Measurements from ENCODE around the gene MMP20.

MMP20 gene

DNA sequence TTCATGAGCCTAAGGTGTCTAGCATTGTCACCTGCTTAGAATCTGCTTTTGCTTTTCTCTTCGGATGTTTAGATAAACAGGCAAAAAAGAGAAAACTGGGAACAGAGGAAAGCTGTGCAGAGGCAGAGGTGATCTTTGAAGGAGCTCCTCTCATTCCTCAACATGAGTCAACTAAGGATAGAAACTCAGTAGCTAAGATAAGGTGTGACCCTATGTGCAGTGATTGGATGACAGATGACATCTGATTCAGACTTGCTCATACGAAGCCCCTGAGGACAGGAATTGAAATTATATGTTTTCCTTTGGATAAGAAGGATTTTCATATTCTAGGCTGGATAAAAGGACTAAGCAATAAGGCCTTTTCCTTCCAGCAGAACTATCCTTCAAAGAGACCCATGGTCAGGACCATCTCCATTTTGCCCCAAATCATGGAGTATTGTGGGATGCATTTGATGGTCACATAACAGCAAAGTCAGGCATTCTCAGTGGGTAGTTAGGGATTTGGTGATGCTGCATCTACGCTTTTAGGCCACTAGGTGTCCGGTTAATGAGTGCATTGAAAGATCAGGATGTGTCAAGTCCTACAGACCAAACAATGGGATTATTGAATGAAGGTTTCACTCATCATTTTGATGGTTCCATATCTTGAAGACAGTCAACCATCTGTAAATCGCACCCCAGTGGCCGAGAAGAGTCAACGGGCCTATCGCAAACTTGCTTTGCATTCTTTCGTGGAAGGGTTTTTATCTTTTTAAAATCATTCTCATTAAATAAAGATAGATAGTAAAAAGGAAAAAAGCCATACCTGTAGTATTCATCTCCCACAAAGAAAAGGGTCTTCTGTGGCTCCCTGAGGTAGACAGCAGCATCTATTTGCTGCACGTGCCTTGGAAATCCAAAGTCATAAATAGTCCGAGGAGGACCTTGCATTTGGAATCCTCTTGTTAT is 32.2 kb downstream of the MMP20 start:
- DNase-seq (ENCODE audit: low read depth in 2 of 3, low spot score in 2 of 3), result no peak

DNA sequence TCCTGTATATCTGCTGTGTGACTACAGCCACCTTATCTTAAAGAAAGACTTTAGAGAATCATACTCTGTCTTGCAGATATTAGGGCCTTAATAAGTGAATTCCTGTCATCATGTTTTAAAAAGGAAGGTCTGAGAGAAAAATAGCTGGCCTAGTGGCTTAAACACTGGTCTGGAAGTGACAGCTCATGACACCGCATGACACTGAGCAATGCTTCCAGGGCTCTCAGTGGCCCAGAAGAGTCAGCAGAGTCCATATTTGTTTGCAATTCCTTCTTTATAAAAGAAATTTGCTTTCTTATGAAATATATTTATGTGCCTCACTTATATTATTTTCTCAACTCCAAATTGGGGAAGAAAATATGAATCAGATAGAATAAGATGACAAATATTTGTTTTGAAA is 33.0 kb downstream of the MMP20 start:
- DNase-seq (ENCODE audit: low read depth in 2 of 3, low spot score in 2 of 3), result no peak

DNA sequence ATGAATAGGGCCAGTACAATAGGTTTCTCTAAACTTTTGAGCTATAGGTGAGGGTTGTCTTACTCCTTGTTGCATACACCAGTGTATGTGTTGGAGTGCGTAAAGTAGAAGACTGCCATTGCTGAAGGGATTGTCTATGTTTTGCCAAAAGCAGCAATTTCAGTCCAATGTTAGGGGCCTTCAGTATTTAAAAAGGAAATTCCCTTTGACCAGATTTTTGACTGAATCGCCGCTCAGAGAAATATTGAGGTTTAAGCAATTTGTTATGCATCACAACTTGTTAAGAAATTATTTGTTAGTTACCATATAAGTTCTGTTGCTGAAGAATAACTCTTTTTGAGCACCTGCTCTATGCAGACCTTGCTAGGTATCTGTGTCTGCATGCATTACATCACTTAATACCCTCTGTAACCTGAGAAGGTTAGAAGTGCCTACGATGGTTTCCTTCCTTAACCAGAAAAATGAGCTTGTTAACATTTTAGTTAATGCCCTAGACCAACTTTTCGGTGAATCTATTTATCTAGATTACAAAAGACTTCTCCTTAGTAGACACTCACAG is 33.9 kb downstream of the MMP20 start:
- DNase-seq (ENCODE audit: low read depth in 2 of 3, low spot score in 2 of 3), result no peak

DNA sequence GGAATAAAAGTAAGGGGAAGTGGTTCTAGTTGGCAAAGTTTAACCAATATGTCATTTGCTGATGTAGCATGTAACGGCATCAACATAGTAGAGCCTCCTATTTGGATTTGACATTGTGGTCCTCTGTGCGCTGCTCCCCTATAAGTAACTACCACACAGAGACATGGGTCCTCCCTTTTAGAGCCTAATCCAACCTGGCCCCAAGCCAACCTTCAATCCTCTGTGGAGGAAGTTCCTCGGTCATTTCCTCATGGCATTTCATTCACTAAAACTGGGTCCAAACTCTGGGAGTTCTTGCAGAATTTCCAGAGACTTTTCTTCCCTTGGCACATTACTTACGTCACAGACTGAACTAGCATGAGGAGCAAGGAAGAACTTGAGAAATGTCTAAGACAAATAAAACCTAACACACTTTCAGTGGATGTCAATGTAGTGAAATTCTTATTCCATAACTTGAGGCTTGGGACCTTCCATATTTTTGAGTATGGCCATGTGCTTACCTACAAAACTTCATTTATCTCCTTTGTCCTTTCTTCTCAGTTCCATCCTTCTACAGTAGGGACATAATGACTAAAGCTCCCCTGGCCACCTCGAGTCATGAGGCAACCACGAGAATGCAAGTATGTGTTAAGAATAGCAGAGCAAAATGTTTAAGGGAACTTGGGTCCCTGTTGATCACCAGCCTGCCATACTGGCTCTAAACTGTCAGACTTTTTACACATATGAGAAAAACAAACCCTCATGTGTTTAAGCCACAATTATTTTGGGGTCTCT is 34.7 kb downstream of the MMP20 start:
- no peak for DNase-seq (ENCODE audit: low read depth in 2 of 3, low spot score in 2 of 3)

DNA sequence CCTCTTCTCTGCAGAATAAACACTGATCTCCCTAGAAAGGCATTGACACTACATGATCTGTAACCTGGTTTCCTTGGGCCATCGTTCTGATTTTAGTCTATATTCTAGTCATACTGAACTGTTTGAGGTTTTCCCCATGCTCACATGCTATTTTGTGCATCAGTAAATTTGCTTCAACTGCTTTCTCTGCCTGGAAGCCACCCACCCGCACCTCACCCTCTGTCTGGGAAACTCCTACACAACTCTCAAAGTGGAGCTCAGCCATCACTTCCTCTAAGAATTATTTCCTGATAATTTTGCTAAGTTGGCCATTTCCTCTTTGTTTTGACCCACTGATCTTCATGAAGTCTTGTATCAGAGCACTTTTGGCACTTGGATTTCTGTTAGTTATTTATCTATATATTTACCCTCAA is 36.1 kb downstream of the MMP20 start:
- no peak for DNase-seq (ENCODE audit: low read depth in 2 of 3, low spot score in 2 of 3)

DNA sequence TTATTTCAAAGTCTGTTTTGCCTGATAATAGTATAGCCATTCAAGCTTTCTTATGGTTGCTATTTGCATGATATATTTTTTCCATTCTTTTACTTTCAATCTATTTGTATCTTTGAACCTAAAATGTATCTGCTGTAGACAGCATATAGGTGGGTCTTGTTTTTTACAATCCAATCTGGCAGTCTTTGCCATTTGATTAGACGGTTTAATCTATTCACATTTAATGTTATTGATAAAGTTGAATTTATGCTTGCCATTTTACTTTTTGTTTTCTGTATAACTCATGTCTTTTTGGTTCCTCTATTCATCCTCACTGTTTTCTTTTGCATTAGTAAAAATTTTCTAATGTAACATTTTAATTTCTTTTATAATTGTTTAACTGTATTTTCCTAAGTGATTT is 37.4 kb downstream of the MMP20 start:
- no peak for DNase-seq (ENCODE audit: low read depth in 2 of 3, low spot score in 2 of 3)

DNA sequence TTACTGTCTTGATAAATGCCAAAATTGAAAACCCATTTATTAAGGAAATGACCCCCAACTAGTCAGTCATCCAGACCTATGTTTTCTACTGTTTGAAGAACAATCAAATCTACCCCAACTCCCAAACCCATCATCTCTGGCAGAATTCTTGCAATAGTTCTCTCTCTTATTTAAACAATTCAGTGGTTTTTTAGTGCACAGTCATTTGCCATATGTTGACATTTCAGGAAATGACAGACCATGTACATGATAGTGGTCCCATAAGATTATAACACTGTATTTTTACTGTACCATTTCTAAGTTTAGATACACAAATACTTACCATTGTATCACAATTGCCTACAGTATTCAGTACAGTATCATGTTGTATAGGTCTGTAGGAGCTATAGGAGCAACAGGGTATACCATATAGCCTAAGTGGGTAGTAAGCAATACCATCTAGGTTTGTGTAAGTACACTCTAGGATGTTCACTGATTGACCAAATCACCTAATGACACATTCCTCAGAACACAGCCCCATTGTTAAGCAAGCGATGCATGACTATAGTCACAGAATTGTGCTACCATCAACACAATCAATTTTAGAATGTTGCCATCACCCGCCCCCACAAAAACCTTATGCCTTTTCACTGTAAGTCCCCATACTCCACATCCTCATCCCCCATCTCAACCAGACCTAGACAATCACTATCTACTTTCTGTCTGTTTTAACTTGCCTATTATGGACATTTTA is 41.8 kb downstream of the MMP20 start:
- DNase-seq (ENCODE audit: low read depth in 2 of 3, low spot score in 2 of 3), result no peak

DNA sequence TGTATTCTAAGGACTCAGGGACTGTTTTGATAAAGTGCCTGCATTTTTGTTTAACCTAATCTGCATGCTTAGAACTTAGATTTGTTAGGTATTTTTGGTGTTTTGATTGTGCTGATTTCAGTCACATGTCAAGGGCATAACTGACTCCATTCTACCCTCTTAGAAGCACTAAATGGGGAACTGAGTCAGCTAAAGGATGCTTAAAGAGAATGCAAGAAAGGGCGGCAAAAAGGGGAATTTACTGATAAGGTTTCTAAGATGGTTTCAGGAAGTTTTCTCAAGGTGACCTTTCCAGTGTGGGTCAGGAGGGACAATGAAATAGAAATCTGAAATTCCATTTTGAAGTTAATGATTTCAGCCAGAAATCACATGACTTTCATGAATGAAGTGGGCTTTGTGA is 43.0 kb downstream of the MMP20 start:
- no peak for DNase-seq (ENCODE audit: low read depth in 2 of 3, low spot score in 2 of 3)

DNA sequence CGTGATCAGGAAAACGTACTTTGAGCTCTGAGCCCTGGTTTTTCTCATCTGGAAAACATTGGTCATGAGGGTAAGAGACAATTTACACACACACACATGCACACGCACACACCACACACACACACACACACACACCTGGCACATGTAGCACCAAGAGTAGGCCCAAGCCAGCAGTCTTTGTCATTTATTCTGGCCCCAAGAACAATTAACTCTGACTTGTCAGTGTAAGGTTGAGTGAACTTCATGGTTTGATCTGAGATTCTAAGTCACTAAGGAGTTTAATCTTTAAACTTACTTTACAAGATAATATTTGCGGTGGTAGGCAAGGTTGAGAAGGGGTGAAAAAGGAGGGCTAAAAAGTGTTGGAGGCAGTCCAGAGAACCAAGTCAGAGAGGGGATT is 44.1 kb downstream of the MMP20 start:
- no peak for DNase-seq (ENCODE audit: low read depth in 2 of 3, low spot score in 2 of 3)

DNA sequence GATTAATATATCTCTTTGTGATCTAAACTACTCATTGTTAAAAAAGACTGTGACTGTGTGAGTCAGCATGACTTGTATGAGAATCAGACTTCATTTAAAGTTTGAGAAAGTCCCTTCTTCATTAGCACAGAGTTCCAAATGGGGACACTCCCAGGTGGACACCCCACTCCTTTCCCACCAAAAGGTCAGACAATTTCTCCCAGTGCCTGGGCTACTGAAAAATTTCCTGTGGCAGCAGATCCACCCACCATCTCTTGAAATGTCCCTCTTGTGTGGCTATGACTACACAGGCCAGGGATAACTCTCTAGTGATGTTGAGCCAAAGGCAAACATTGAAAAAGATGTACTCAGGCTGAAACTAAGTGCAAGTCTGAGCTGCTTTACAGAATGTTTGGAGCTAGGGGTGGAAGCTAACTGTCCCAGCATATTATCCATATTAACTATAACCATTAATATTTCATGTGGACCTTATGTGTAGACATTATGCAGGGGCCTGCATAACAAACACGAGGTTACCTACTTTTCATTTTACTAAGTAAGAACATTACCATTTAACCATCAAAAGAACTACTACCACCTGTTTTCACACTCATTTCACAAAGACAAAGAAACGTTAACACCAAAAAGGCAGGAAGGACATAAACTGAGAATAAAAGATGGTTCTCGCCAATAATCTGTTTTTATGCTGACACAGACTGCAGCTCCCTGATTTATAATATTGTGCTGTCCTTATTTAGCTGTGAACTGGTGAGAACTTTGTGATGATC is 44.8 kb downstream of the MMP20 start:
- DNase-seq (ENCODE audit: low read depth in 2 of 3, low spot score in 2 of 3), result no peak

DNA sequence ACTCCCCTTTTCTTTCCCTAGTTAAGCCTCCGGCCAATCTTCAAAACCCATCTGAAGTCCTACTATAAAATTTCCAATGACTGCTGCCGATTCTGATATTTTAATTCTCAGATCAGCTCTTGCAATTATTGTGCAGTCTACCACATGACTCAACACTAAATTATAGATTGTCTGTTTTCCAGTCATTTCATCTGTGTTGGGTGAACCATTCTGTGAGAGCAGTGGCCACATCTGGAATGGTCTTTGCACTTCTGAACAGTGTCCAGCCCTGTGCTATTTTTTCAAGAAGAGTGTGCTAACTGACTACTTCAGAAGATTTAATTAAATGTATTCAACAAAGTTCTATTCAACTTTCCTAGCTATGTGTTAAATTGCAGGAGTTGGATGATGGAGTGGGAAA is 47.4 kb downstream of the MMP20 start:
- DNase-seq (ENCODE audit: low read depth in 2 of 3, low spot score in 2 of 3), result no peak

DNA sequence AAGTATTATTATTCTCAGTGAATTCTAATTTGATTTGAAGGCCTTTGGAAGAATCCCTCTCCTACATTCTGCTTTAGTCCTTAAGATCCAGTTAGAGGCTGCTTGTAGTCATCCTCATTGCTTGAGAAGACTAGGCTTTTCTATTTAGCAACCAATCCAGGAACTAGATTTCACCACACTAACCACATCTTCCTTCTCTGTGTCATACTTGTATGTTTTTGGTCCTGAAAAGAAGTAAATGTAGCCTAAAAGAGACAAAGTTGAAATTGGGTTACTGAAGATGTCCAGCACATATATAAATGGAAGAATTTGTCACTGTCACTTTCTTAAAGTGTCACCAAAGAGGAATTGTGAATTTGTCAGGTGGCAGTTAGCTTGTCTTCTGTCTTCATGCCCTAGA is 48.0 kb downstream of the MMP20 start:
- no peak for DNase-seq (ENCODE audit: low read depth in 2 of 3, low spot score in 2 of 3)

DNA sequence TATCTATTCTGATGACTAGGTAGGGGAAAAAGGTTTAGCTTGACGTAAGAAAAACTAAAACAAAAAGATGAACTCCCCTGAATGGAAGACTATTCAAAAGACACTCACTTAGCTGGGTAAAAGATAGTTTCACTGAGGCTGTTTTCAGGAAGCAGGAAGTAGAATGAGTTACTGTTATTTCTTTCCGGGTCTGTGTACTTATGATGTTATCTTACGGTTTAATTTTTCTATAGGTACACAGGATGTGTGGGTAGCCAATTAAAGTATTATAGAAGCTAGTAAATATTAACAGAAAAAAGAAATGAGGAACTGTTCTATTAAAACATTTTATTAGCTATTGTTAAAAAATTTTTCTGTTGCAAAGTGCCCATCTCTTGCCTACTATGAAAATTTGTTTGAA is 48.8 kb downstream of the MMP20 start:
- DNase-seq (ENCODE audit: low read depth in 2 of 3, low spot score in 2 of 3), result no peak

DNA sequence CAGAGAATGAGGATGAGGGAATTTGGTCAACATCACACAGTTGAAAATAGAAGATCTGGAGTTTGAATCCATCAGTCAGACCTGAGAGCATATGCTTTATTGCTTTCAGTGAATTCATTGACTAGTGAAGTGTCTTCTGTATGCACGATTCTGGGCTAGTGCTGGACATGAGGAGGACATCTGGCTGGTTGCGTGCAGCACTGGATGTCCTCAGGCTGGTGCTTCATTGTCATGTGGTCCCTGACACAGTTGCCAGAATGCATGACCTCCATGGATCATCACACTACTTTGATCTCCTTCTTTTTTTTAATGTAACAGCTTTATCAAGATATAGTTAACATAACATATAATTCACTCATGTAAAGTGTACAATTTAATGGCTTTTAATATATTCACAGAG is 50.1 kb downstream of the MMP20 start:
- DNase-seq (ENCODE audit: low read depth in 2 of 3, low spot score in 2 of 3), result no peak

DNA sequence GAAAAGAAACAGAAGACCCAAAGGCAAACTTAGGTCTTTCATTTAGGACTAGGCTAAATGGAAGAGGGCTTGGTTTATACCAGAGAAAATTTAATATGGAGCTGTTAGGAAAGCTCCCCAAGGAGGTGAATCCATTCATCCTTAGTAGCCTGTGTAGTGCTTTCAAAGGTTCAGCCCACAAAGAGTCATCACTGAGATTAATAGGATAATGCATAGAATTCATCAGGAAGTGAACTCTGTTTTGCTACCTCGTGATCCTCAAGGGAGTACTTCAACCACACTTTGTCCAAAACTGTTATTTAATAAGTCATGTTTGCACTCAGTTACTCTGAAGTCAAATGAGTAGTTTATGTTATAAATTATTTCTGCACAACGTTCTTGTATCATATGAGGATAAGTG is 51.3 kb downstream of the MMP20 start:
- no peak for DNase-seq (ENCODE audit: low read depth in 2 of 3, low spot score in 2 of 3)

DNA sequence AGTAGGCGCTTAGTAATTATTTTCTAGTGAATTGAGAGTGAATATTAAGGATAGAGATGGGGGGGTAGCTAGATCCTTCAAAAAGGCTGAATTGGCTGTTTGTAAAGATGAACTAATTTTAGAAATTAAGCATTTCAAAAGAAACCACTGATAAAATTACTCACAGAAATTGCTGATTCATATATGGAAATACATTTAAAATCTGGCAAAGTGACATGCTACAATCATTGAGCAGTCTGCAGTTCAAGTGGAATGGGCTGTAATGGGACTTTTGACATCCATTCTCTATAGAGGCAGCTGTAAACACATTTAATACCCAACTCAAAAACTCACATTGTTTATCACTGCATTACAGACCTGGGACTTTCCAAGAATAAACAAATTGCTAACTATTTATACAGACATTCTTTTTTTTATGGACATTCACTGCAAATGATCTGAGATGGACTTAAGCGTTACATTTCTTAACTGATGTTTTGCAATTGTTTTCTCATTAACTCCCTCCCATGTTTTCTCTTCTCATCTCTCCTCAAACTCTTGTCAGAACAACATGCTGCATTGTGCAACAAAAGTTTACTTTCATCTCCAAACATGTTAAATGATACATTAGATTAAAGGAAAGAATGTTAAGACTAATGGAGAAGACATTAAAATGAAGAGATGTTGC is 52.4 kb downstream of the MMP20 start:
- no peak for DNase-seq (ENCODE audit: low read depth in 2 of 3, low spot score in 2 of 3)

DNA sequence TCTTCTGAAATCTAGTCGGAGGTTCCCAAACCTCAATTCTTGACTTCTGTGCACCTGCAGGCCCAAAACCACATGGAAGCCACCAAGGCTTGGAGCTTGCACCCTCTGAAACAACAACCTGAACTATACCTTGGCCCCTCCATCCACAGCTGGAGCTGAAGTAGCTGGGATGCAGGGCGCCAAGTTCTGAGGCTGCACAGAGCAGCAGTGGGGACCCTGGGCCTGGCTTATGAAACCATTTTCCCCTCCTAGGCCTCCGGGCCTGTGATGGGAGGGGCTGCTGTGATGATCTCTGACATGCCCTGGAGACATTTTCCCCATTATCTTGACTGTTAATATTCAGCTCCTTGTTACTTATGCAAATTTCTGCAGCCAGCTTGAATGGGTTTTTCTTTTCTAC is 56.3 kb downstream of the MMP20 start:
- DNase-seq (ENCODE audit: low read depth in 2 of 3, low spot score in 2 of 3), result no peak

DNA sequence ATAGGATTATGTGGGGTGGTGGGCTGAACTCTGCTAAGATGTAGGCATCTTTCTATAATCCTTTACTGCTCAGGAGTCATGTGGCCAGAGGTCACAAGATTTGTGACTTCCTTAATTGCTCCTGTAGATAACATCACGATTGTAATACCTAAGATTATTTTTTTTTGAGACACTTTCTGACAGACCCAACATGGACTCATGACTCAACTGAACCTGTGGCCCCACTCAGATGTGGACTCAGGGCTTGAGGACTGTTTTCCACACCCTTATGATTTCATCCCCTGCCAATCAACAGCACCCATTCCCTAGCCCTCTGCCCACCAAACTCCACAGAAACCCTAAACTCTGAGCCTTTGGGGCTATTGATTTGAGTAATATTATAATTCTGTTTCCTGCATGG is 59.0 kb downstream of the MMP20 start:
- no peak for DNase-seq (ENCODE audit: low read depth in 2 of 3, low spot score in 2 of 3)

DNA sequence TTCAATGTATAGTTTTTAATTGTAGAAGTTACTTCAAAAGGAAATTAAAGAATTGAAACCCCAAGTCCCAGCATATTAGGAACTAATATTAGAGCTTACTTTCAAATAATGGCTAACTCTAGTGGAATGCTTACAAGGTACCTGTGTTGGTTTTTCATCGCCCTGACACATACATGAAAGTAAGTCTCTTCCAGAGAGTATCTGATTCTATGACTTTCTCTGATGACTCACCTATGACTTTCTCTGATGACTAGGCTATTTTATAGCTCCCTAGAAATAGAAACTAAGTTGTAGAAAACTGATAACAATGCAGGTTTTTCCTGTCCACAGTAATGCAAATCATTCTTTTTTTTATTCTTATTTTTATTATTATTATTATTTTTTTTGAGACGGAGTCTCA is 61.0 kb downstream of the MMP20 start:
- no peak for DNase-seq (ENCODE audit: low read depth in 2 of 3, low spot score in 2 of 3)

DNA sequence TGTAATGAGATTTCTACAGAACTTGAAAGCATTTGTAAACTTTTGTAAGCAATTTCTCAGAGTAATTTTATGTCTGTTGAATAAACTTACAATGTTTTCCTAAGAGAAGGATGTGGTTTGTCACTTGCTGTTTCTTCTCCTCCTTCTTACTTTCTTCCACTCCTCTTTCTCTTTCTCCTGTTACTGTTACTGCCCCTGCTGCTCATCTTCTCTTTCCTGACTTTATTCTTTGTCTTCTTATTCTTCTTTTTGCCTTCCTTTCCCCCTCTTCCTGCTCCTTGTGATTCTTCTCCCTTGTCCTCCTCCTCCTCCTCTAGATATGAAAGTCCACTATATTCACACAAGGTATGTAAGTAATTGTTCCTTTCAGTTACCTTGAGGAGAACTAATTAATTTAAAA is 63.5 kb downstream of the MMP20 start:
- no peak for DNase-seq (ENCODE audit: low read depth in 2 of 3, low spot score in 2 of 3)
